GM12892 (cell line): Measurements from ENCODE around the gene SLC4A8.

Source experiments
- POLR2A ChIP-seq: IDR thresholded peaks from 2 replicates; pipeline ENCODE4 v1.6.1; 2011; ENCODE audit warnings: low read depth, low read length, control low read depth
- POLR2AphosphoS5 ChIP-seq: IDR thresholded peaks from 2 replicates; pipeline ENCODE4 v1.6.1; 2011; ENCODE audit warnings: low read depth, low read length, control low read depth
- TAF1 ChIP-seq: IDR thresholded peaks from 2 replicates; pipeline ENCODE4 v1.6.1; 2011; ENCODE audit warnings: low read depth, mild to moderate bottlenecking, control low read depth, low read length, borderline replicate concordance

DNA sequence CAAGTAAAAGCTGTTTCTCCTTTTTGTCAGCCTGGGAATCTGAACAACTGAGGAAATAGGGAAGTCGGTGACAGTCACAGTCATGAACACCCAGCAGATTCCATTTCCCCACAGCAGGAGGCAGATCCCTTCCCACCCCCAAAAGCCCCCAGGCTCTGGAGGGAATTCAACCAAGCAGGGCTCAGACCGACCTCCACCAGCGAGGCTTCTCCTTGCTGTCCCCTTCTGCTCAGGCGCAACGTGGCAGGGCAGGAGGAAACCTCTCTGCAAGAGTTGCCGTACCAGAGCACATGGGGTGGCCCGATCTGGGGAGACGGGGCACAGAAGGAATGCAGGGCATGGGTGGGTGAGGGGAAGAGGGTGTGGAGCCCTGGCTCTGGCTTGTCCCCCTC is 33.7 kb upstream of the SLC4A8 start:
- TF ChIP-seq TAF1 = no peak
- TF ChIP-seq POLR2A = no peak
- no peak for TF ChIP-seq POLR2AphosphoS5
